DMS79 treated with DMSO at 0.1 percent for 48 hours (cell line): ENCODE measurements around the gene TSPAN14.
"Not testable (repeated sequence)": the region's sequence is repeated elsewhere in the genome, so short reads cannot be mapped to it uniquely, and the experiment has no call there.

Experiments used
- DNase-seq: peaks from one replicate; lab custom pipeline; 2025; lab: John Stamatoyannopoulos, UW

Gene TSPAN14

GRCh38 chr10:80524190-80524909 lies 70.2 kb downstream of the TSPAN14 start:
- no peak for DNase-seq

DNA sequence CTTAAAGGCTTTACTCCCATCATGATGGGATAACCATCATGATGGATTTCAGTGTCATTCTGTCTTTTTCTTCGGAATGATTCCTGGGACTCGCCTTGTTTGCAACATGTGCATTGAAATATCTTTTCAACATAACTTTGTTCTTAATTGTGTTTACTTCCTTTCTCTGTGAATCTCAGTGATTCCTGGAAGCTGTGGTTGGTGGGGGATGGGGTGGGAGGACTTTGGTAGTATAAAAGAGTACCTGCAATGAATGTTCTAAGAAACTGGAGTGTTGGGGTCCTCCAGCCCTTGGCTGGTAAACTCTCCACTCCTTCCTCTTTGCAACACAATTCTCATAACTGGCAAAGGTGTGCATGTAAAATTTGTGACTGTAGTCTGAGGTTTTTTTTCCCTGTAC lies 72.1 kb downstream of the TSPAN14 start:
- DNase-seq, result no peak

DNA sequence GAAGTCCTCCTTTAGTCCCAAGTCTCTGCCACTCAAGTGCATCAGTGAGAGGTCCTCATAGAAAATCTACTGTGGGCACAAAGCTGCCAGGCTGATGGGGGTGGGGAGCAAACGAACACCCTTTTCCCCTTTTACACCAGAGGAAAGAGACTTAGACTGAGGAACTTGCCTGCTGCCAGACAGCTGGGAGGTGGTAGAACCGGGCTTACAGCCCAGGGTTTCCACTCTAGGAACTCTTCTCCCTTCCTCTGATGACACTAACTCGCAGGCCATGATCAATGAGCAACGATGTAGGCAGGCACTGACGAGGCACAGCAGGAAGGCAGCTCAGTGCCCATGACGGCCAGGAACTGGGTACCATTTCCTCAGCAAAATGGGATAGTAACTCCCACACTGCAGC lies 72.6 kb downstream of the TSPAN14 start:
- DNase-seq, result no peak

- DNase-seq, result no peak
Observed at GRCh38 chr10:80528185-80528700, 74.1 kb downstream of the TSPAN14 start.

DNA sequence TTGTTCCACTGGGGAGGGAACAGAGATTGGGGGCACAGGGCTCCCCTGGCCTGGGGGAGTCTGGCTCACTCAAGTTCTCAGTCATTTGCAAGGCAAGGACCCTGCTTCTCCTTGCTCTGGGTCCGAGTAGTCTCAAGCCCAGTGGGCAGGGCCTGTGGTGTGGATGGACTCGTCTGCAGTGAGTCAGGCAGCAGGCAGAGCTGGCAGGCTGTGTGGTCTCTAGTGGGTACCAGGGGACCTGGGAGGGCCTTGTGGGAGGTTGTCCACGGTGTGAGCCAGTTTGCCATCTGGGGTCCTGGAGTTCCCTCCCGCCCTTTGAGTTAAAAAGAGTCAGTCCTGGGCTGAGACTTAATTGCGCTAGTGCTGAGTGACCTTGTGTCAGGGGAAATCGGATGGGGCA lies 74.8 kb downstream of the TSPAN14 start:
- no peak for DNase-seq

DNA sequence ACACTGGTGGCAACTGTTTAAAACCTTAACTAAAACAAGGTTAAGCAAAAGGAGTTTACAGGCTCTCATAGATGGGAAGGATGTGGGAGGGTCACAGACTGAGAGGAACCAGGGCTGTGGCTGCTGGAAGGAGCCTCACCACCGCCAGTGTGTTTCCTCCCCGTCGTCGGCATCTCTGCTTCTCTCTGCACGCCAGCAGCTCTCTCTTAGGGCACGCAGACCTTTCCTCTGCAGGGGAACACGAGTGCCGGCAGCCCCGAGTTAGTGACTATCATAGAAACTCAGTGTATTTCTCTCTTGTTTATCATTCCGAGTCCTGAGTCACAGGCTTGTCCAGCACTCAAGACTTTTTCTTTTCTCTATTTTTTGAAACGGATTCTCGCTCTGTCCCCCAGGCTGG lies 75.5 kb downstream of the TSPAN14 start:
- DNase-seq, result no peak

- no peak for DNase-seq
Observed at GRCh38 chr10:80530251-80530650, 76.1 kb downstream of the TSPAN14 start.

GRCh38 chr10:80530816-80531215 lies 76.7 kb downstream of the TSPAN14 start:
- no peak for DNase-seq

DNA sequence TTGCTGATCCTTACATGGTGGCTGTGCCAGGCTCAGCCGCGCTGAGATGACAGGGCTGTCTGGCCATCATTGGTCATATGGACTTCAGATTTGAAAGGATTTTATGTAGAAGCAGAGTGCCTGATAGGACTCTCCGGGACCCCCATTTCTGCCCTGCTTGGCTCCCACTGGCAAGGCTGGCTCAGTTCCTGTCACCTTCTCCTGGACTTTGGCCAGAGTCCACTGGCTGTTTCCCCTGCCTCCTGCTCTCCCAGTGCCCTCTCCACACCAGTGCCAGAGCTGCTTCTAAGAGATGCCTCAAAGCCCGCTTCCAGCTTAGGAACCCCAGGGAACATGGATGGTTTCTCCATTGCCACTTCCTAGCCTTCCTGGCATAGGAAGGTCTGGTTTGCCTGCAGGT lies 78.5 kb downstream of the TSPAN14 start:
- DNase-seq, result no peak

- not testable (repeated sequence) for DNase-seq
Observed at GRCh38 chr10:80534059-80534458, 79.9 kb downstream of the TSPAN14 start.

DNA sequence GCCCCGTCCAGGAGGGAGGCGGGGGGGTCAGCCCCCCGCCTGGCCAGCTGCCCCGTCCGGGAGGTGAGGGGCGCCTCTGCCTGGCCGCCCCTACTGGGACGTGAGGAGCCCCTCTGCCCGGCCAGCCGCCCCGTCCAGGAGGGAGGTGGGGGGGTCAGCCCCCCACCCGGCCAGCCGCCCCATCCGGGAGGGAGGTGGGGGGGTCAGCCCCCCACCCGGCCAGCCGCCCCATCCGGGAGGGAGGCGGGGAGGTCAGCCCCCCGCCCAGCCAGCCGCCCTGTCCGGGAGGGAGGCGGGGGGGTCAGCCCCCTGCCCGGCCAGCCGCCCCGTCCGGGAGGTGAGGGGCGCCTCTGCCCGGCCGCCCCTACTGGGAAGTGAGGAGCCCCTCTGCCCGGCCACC lies 80.5 kb downstream of the TSPAN14 start:
- not testable (repeated sequence) for DNase-seq

GRCh38 chr10:80535671-80536360 lies 81.7 kb downstream of the TSPAN14 start:
- peak; percentile 45 for DNase-seq

- no peak for DNase-seq
Observed at GRCh38 chr10:80536361-80536835, 82.3 kb downstream of the TSPAN14 start.

DNA sequence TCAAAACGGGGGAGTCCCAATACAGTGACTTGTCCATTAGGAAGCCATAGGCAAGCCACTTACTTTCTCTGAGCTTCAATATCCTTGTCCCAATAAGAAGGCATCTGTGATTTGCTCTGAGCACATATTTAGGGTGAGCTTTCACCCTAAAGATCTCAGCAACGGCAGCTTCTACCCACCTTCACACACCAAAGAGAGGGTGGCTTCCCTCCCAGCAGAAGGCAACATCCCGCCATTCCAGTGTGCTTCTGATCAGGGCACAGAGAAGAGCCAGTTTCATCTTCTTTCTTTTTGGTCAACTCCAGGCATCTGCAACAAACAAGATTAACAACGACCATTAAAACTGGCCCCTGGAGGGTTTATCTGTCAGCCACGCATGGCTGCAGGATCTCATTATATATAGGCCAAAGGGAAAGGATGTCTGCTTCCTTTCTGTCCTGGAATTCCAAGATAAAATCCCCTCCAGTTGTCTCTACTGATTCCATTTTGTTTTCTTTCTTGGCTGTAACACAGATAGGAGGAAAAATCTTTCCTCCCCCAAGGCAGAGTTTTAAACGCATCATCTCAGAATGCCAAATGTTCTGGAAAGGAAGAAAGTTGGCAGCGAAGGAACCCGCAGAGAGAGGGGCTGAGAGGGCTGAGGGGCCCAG lies 83.1 kb downstream of the TSPAN14 start:
- DNase-seq, result no peak

DNA sequence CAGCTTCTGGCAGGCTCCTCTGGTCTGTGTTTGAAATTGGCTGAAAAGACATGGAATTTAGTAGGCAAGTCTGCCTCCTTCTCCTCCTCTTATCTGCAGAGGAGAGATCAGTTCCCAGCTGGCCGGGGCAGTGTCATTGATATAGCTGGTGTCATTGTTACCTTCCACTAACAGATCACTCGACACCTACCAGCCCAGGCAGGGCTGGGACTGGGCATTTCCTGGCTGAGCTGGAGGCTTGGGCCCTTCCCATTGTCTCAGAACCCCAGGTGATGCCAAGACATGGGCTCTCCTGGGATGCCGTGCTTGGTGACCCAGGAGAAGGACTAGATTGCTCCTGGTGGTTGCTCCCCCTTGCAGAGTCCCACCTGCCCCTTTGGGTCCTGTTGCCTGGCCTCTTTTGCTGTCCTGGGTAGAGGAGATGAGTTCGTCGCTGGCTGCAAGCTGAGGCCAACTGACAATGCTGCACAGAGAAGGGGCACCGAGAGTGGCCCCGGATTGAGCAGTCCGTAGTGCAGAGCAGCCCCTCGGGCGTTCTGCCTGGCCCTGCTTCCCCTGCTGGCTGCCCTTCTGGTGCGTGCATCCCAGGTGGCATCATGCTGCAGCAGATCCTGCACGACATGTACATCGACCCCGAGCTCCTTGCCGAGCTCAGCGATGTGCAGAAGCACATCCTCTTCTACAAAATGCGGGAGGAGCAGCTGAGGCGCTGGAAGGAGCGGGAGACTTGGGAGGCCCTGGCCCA lies 83.8 kb downstream of the TSPAN14 start, which contains the start of gene SH2D4B:
SH2D4B (plus strand) TSS at position 167 of the 745 bp plus-strand sequence; CDS start at position 597, 430 bp downstream.
- no peak for DNase-seq

DNA sequence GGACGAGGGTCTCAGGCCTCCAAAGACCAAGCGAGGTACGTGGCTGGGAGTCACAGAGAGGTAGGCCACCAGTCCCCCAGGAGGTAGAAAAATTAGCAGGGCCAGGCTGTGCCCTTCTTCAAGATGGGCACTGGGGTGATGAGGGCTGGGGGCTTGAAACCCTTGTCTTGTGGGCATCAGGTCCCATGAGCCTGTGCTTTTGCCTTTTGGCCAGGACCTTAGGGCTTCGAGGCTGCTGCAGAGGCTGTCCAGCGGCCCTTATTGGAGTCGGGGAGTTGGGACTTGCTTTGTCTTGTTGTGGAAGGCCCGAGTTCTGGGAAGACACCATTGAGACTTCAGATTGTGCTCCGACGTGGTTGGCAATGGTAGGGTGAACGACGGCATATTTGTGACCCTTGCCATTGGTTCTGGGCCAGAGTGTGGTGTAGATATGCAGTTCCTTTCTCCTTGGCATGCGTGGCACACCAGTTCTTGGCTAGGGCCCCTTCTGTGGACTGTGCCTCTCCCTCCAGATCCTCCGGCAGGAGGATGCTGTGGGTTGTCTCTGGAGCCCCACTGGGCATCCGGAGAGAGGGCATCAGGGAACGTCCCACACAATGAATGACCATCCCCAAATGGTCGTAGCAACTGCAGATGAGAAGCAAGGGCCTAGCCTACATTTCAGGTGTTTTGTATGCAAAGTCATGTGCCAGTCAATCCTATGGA lies 84.5 kb downstream of the TSPAN14 start:
- no peak for DNase-seq

GRCh38 chr10:80539421-80540031 lies 85.4 kb downstream of the TSPAN14 start:
- no peak for DNase-seq

DNA sequence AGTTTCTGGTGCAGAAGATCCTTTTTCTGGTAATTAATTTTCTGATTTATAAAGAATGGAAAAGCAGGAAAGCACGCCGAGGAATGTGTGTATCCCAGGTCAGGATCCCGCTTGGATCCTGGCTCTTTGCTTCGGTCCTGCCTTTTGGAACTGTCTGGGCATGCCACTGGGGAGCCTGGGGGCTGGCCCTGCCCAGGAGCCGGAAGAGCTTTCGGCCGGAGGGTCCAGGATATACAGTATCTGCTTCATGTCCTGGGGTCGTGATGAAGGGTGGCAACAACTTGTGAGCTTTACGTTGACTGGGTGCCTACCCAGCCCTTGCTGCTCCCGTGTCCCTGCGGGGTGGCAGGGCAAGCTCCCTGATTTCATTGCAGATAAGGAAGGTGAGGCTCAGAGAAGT lies 86.0 kb downstream of the TSPAN14 start:
- no peak for DNase-seq

- no peak for DNase-seq
Observed at GRCh38 chr10:80540618-80540980, 86.5 kb downstream of the TSPAN14 start.

DNA sequence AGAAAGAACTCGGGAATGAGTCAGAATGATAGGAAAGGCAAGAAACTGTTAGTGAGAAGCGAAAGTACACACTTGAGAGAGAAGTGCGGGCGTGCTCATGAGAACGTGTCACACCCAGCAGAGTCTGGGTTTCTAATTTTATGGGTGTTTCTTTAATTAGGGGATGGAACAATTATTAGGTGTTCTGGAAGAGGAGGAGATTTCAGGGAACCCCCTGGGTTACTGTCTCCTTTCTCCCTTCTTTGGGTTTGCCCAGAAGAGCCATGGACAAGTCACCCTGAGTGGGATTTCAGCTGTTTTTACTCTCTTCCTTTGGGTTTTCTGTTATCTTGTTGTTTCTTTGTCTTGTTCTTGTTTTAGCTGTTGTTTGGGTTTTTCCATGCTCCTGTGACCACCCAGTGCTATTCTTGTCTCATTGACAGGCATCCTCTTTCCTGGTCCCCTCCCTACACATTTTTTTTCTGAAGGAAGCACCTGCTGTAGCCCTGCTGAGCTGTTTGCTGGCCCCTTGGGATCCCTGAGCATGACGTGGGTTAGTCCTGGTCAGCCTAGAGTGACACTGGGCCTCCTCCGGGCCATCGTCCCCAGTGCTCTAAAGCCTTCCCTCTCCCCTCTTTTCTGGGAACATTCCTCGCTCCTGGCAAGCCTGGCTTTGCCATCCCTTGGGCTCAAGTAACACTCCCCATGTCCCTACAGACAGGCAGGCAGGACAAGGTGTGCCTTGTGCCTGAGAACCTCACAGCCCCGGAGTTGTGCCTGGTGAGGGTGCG lies 87.1 kb downstream of the TSPAN14 start:
- DNase-seq, result no peak
